LNCaP clone FGC (cell line): Measurements from ENCODE around the gene PHYH.

Experiments used
- DNase-seq: peaks from one replicate; pipeline ENCODE4 v3.0.0-alpha.2; 2011; ENCODE audit warnings: low read depth
- H3K4me3 ChIP-seq: 2 replicates; pipeline ENCODE4 v1.5.1; 2011; ENCODE audit warnings: mild to moderate bottlenecking, low read depth, low read length, control low read depth
- CTCF ChIP-seq: IDR thresholded peaks from 2 replicates; pipeline ENCODE4 v1.5.1; 2012; ENCODE audit warnings: mild to moderate bottlenecking; ENCODE audit not compliant: control insufficient read depth, insufficient read depth; ENCODE audit errors: extremely low read depth

Gene PHYH

GRCh38 chr10:13309792-13310191 lies 9.9 kb upstream of the PHYH start:
- H3K4me3 ChIP-seq, result no peak overlapping the region
- no peak for TF ChIP-seq CTCF
- no peak for DNase-seq

- TF ChIP-seq CTCF, result no peak
- H3K4me3 ChIP-seq, result no peak overlapping the region
- no peak for DNase-seq
Observed at GRCh38 chr10:13308096-13308495, 8.2 kb upstream of the PHYH start.

- no peak for DNase-seq
- no peak for TF ChIP-seq CTCF
- H3K4me3 ChIP-seq, result no peak overlapping the region
Observed at GRCh38 chr10:13306103-13306502, 6.2 kb upstream of the PHYH start.

- no peak for TF ChIP-seq CTCF
- DNase-seq, result no peak
- H3K4me3 ChIP-seq, result no peak overlapping the region
Observed at GRCh38 chr10:13302821-13303555, 3.1 kb upstream of the PHYH start.

GRCh38 chr10:13298748-13299436 lies 972 bp downstream of the PHYH start:
- no peak for TF ChIP-seq CTCF
- peak overlapping the region; percentile 61 for H3K4me3 ChIP-seq
- DNase-seq, result no peak

GRCh38 chr10:13296476-13296875 lies 3.4 kb downstream of the PHYH start:
- no peak for DNase-seq
- TF ChIP-seq CTCF, result no peak
- H3K4me3 ChIP-seq, result no peak overlapping the region

GRCh38 chr10:13294784-13295183 lies 5.1 kb downstream of the PHYH start:
- TF ChIP-seq CTCF, result no peak
- no peak for DNase-seq
- H3K4me3 ChIP-seq, result no peak overlapping the region
